IgD-negative memory B cell (primary cell): ENCODE data around the gene EVPLL. TPM values are rescaled to one million over a fixed set of nuclear protein-coding genes. Genes with fewer than 3 reads are reported as not detected.
"Not testable (repeated sequence)": the region's sequence is repeated elsewhere in the genome, so short reads cannot be mapped to it uniquely, and the experiment has no call there.

Experiments used
- H3K27ac Mint-ChIP-seq, 3 donors: one replicate each; pipeline ENCODE4 v1.8.0; 2020 to 2022; ENCODE audit warnings: mild to moderate bottlenecking in 3 of 3, mixed read lengths in 3 of 3, moderate library complexity in 1 of 3
- H3K27me3 Mint-ChIP-seq: one replicate; pipeline ENCODE4 v1.8.0; 2021; ENCODE audit warnings: mixed read lengths
- H3K36me3 Mint-ChIP-seq: one replicate; pipeline ENCODE4 v1.8.0; 2020; ENCODE audit warnings: mild to moderate bottlenecking, mixed read lengths
- H3K4me1 Mint-ChIP-seq, 3 donors: one replicate each; pipeline ENCODE4 v1.8.0; 2020 to 2022; ENCODE audit warnings: mixed read lengths in 3 of 3, mild to moderate bottlenecking in 1 of 3
- H3K4me3 Mint-ChIP-seq, 4 donors: one replicate each; pipeline ENCODE4 v1.8.0; 2020 to 2022; ENCODE audit warnings: mild to moderate bottlenecking in 4 of 4, mixed read lengths in 4 of 4, moderate library complexity in 3 of 4
- H3K9me3 Mint-ChIP-seq, 3 donors: one replicate each; pipeline ENCODE4 v1.8.0; 2020 to 2021; ENCODE audit warnings: mixed read lengths in 3 of 3, mild to moderate bottlenecking in 1 of 3
- polyA plus RNA-seq: library from polyadenylated mRNA; unstranded; fragments of 300-500 nt; fragmentation: Illumina TruSeq; gene quantifications from one replicate; pipeline ENCODE4 v1.2.3, GENCODE V29; 2021

Gene EVPLL
- polyA plus RNA-seq, 1 donor from 2014 or later = not detected

- H3K27me3 Mint-ChIP-seq, H3K27ac Mint-ChIP-seq, H3K36me3 Mint-ChIP-seq, H3K4me3 Mint-ChIP-seq, H3K4me1 Mint-ChIP-seq, H3K9me3 Mint-ChIP-seq: not testable (repeated sequence)
These were observed 49.1 kb downstream of the EVPLL start for GRCh38 chr17:18426639-18427038.

GRCh38 chr17:18432206-18432605, 54.6 kb downstream of the EVPLL start:
- not testable (repeated sequence) for H3K4me3 Mint-ChIP-seq, H3K36me3 Mint-ChIP-seq, H3K27ac Mint-ChIP-seq, H3K4me1 Mint-ChIP-seq, H3K27me3 Mint-ChIP-seq, H3K9me3 Mint-ChIP-seq

Other genes with a start within 250 kb of the EVPLL start
- gene ALKBH5, start 193.9 kb upstream of the EVPLL start, polyA plus RNA-seq = 144 TPM
- 0.40 TPM for gene LLGL1, start 152.1 kb upstream of the EVPLL start, polyA plus RNA-seq
- gene FLII, start 119.0 kb upstream of the EVPLL start, polyA plus RNA-seq = 150 TPM
- 12.3 TPM for gene MIEF2, start 117.1 kb upstream of the EVPLL start, polyA plus RNA-seq
- 19.5 TPM for gene TOP3A, start 62.8 kb upstream of the EVPLL start, polyA plus RNA-seq
- 5.2 TPM for gene SMCR8, start 62.5 kb upstream of the EVPLL start, polyA plus RNA-seq
- gene SHMT1, start 14.2 kb upstream of the EVPLL start, polyA plus RNA-seq = 18.9 TPM
- not detected for gene LGALS9C, start 99.0 kb downstream of the EVPLL start, polyA plus RNA-seq